GM12878 (cell line): ENCODE results near the gene KCNK4. TPM values are rescaled to one million over a fixed set of nuclear protein-coding genes. Genes with fewer than 3 reads are reported as not detected.

Experiments used
- ATAC-seq: fragments of 200-7000 bp; cut with Tn5 transposase; 3 replicates; pipeline ENCODE4 v1.9.1; 2020; ENCODE audit warnings: mild to moderate bottlenecking, moderate library complexity
- BruUV-seq: library from RNA; stranded (reverse); fragments of 400-500 nt; replicated peaks from 2 replicates; lab custom pipeline; 2021; lab: Mats Ljungman, UMichigan
- CTCF ChIA-PET: fragments of 300-600 bp; sonication (Branson Sonifier 250); formaldehyde crosslinking; extraction: SDS; loops from one replicate; lab custom pipeline; 2021; ENCODE audit warnings: inconsistent platforms; lab: Yijun Ruan, JAX
- POLR2A ChIA-PET: fragments of 350-600 bp; formaldehyde crosslinking; extraction: SDS; loops from one replicate; lab custom pipeline; 2021; ENCODE audit warnings: inconsistent platforms; lab: Charles Lee
- RAD21 ChIA-PET: fragments of 300-600 bp; sonication (Branson Sonifier 250); formaldehyde crosslinking; loops from one replicate; lab custom pipeline; 2023; ENCODE audit warnings: antibody characterized with exemption; ENCODE audit not compliant: unreplicated experiment; lab: Charles Lee
- SMC1A ChIA-PET: fragments of 300-600 bp; sonication (Branson Sonifier 250); formaldehyde crosslinking; loops from one replicate; lab custom pipeline; 2023; ENCODE audit not compliant: unreplicated experiment, uncharacterized antibody; lab: Charles Lee
- DNase-seq: peaks from one replicate; pipeline ENCODE4 v3.0.0-alpha.2; 2011; ENCODE audit warnings: low read depth, low spot score
- FAIRE-seq: peaks from 3 replicates; lab custom pipeline; 2011; peaks lifted over from hg19 to GRCh38; lab: Jason Lieb, UNC
- H2AFZ ChIP-seq: 2 replicates; pipeline ENCODE4 v1.6.0; 2011; ENCODE audit warnings: low read depth, low read length, control low read depth; ENCODE audit not compliant: control insufficient read depth
- H3K27ac ChIP-seq: 2 replicates; pipeline ENCODE4 v1.5.1; 2011; ENCODE audit warnings: control low read depth; ENCODE audit not compliant: control insufficient read depth, insufficient read depth
- H3K27me3 ChIP-seq, 2 experiments: replicated peaks in 1 of 2; 2 replicates each; pipeline versions ENCODE4 v1.6.0 to v1.6.1; 2011; ENCODE audit warnings: low read length in 1 of 2; ENCODE audit not compliant: control insufficient read depth in 2 of 2, insufficient read depth in 2 of 2
- H3K36me3 ChIP-seq, 2 experiments: 2 replicates each; pipeline ENCODE4 v1.5.1; 2011; ENCODE audit warnings: low read length in 1 of 2; ENCODE audit not compliant: control insufficient read depth in 2 of 2, insufficient read depth in 2 of 2
- H3K4me1 ChIP-seq: 2 replicates; pipeline ENCODE4 v1.6.1; 2011; ENCODE audit warnings: mild to moderate bottlenecking, low read length, moderate library complexity, mixed read lengths; ENCODE audit not compliant: control insufficient read depth, insufficient read depth
- H3K4me2 ChIP-seq: 2 replicates; pipeline ENCODE4 v1.6.0; 2011; ENCODE audit warnings: control low read depth; ENCODE audit not compliant: control insufficient read depth, insufficient read depth
- H3K4me3 ChIP-seq: fragments of 200-600 bp; sonication (generic); 2 replicates; pipeline ENCODE4 v1.5.1; 2016
- H3K79me2 ChIP-seq: 2 replicates; pipeline ENCODE4 v1.6.0; 2011; ENCODE audit warnings: low read length; ENCODE audit not compliant: control insufficient read depth, insufficient read depth
- H3K9ac ChIP-seq: 2 replicates; pipeline ENCODE4 v1.8.0; 2011; ENCODE audit warnings: low read length, control low read depth, mixed read lengths; ENCODE audit not compliant: control insufficient read depth, insufficient read depth
- H3K9me3 ChIP-seq: replicated peaks from 3 replicates; pipeline ENCODE4 v1.5.1; 2011; ENCODE audit warnings: mild to moderate bottlenecking, low read length; ENCODE audit not compliant: control insufficient read depth, insufficient read depth
- H4K20me1 ChIP-seq: 2 replicates; pipeline ENCODE4 v1.6.0; 2011; ENCODE audit not compliant: control insufficient read depth, insufficient read depth
- BCL11A ChIP-seq: IDR thresholded peaks from 2 replicates; pipeline ENCODE4 v1.6.1; 2011; ENCODE audit warnings: low read depth, low read length
- CBFB ChIP-seq: IDR thresholded peaks from 2 replicates; pipeline ENCODE4 v1.6.1; 2016; ENCODE audit warnings: antibody characterized with exemption, low read depth
- MLLT1 ChIP-seq: fragments of 450-650 bp; IDR thresholded peaks from 2 replicates; pipeline ENCODE4 v1.6.1; 2016; ENCODE audit warnings: mild to moderate bottlenecking
- MTA2 ChIP-seq: fragments of 450-650 bp; IDR thresholded peaks from 2 replicates; pipeline ENCODE4 v1.6.1; 2016; ENCODE audit warnings: low read depth, mild to moderate bottlenecking, moderate library complexity
- MYB ChIP-seq: fragments of 150-350 bp; IDR thresholded peaks from 2 replicates; pipeline ENCODE4 v1.6.1; 2014; ENCODE audit warnings: mild to moderate bottlenecking, low read depth, low read length, borderline replicate concordance
- MYC ChIP-seq: IDR thresholded peaks from 2 replicates; pipeline ENCODE4 v1.6.1; 2011; ENCODE audit warnings: mild to moderate bottlenecking, low read length, moderate library complexity, inconsistent platforms; ENCODE audit not compliant: insufficient read depth, insufficient replicate concordance, insufficient read length, severe bottlenecking
- NR2C1 ChIP-seq: fragments of 450-650 bp; IDR thresholded peaks from 2 replicates; pipeline ENCODE4 v1.6.1; 2017; ENCODE audit warnings: antibody characterized with exemption, mild to moderate bottlenecking, moderate library complexity
- NR2F1 ChIP-seq: fragments of 450-650 bp; conservative IDR thresholded peaks from 2 replicates; pipeline ENCODE4 v1.6.1; 2017; ENCODE audit warnings: mild to moderate bottlenecking
- RAD51 ChIP-seq: fragments of 450-650 bp; IDR thresholded peaks from 2 replicates; pipeline ENCODE4 v1.6.1; 2016; ENCODE audit warnings: moderate library complexity, mild to moderate bottlenecking, inconsistent platforms
- RUNX3 ChIP-seq: IDR thresholded peaks from 2 replicates; pipeline ENCODE4 v1.6.1; 2012; ENCODE audit warnings: low read length, inconsistent platforms
- SRF ChIP-seq, 2 experiments: IDR thresholded peaks; 2 replicates each; pipeline ENCODE4 v1.6.1; 2011; ENCODE audit warnings: low read depth in 2 of 2, low read length in 2 of 2, mild to moderate bottlenecking in 1 of 2, moderate library complexity in 1 of 2
- ZNF24 ChIP-seq: fragments of 450-650 bp; IDR thresholded peaks from 2 replicates; pipeline ENCODE4 v1.6.1; 2017; ENCODE audit warnings: antibody characterized with exemption, mild to moderate bottlenecking
- ZSCAN29 ChIP-seq: fragments of 450-650 bp; IDR thresholded peaks from 2 replicates; pipeline ENCODE4 v1.6.1; 2017; ENCODE audit warnings: mild to moderate bottlenecking, moderate library complexity
- WGBS: methylation state at CpG from one replicate; pipeline ENCODE4 v1.1.6; 2016; ENCODE audit warnings: low lambda C conversion rate; ENCODE audit not compliant: insufficient replicate concordance, insufficient coverage; ENCODE audit errors: missing lambda C conversion rate; 5-methylcytosine and 5-hydroxymethylcytosine counted together
- in situ Hi-C: fragments of 300-500 bp; cut with MboI; formaldehyde crosslinking; loops from 9 replicates; pipeline ENCODE4 v1.14.3; 2018; ENCODE audit warnings: mixed read lengths
- intact Hi-C: fragments of 100-400 bp; cut with micrococcal nuclease; formaldehyde crosslinking; loops from one replicate; pipeline ENCODE4 v1.14.2; 2022; ENCODE audit not compliant: unreplicated experiment
- polyA plus RNA-seq, 11 experiments: library from polyadenylated mRNA; depleted of rRNA in 4 of 11; unstranded in 6 of 11; stranded (reverse) in 5 of 11; fragments of >200 nt; fragmentation: Nextera tagmentation in 4 of 11; fragmentation: Illumina TruSeq in 1 of 11; extraction: Ambion mirVana in 4 of 11; extraction: Trizol in 1 of 11; gene quantifications; 1 replicate in 1 of 11; 2 replicates in 10 of 11; pipeline versions ENCODE4 v1.2.1 to v1.2.3, GENCODE V29; 2011 to 2016; ENCODE audit warnings: inconsistent platforms in 2 of 11, missing spikeins in 2 of 11, low read depth in 1 of 11
- total RNA-seq, 4 experiments: library from RNA; depleted of rRNA in 3 of 4; stranded (reverse); fragments of >200 nt in 3 of 4; fragmentation: Illumina TruSeq in 1 of 4; extraction: Trizol in 1 of 4; gene quantifications; 2 replicates each; pipeline versions ENCODE4 v1.2.1 to v1.2.3, GENCODE V29; 2013 to 2021
- TF ChIP-seq, protein P1 (sequence below): fragments of 150-350 bp; IDR thresholded peaks from 2 replicates; pipeline ENCODE4 v1.6.1; 2014; ENCODE audit warnings: mild to moderate bottlenecking, low read depth, low read length
- TF ChIP-seq, protein P2 (sequence below): fragments of 450-650 bp; IDR thresholded peaks from 2 replicates; pipeline ENCODE4 v1.6.1; 2017; ENCODE audit warnings: antibody characterized with exemption, mild to moderate bottlenecking, moderate library complexity

The KCNK4 gene
- total and polyA plus RNA-seq, 10 of the 15 experiments (the other 5 are each of a cell fraction or from before 2014, with no cell fraction given): 0.04 TPM; not detected in 9

DNA sequence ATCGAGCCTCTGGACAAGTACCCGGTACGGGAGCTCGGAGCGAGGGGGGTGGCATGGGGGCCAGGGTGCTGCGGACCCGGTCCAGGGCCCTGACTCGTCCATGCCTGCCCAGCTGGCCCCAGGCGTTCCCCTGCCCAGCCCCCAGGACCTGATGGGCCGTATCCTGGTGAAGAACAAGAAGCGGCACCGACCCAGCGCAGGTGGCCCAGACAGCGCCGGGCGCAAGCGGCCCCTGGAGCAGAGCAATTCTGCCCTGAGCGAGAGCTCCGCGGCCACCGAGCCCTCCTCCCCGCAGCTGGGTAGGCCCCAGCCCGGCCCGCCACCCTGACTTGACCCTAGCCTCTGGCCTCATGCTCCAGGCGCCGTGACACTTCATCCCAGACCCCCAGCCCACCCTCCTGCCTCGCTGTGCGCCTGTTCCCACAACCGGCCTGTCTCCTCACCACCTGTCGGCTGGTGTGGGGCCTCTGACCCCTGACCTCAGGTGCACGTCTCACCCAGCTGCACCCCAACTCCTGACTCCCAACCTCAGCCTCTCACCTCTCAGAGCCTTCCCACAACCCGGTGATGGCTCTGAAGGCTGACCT lies 32.1 kb upstream of the KCNK4 start (continued):
- no peak for TF ChIP-seq MYC
- no peak for TF ChIP-seq RAD51
- TF ChIP-seq MLLT1: no peak
- no peak for TF ChIP-seq CBFB
- TF ChIP-seq MYB: no peak

GRCh38 chr11:64259533-64260067 lies 31.5 kb upstream of the KCNK4 start:
- FAIRE-seq (peak; percentile 41), ATAC-seq (peak; percentile 71), DNase-seq (no peak)
- no peaks in the 10 kb centered on the region for H3K27me3 ChIP-seq
- no peaks in the 10 kb centered on the region for H3K79me2 ChIP-seq
- ChIA-PET SMC1A (interaction anchor here (0.5 kb wide), 1 partner anchor 36 kb away, joined by 4 read pairs; no protein-coding TSS in a partner anchor), CTCF (no interaction called here), POLR2A (interaction anchor here (0.8 to 1.9 kb wide), 4 partner anchors 8 to 15 kb away, joined by 3 to 7 read pairs (median 4); partner anchors contain the start of gene PPP1R14B), RAD21 (no interaction called here)
- in situ Hi-C loops: no loop called here
- 11% methylated on average over 4 of the region's 4 CpGs for WGBS
- no peak overlapping the region for H3K4me3 ChIP-seq
- no peak overlapping the region for H3K4me2 ChIP-seq
- H3K36me3 ChIP-seq: peaks cover 0 to 5% of the 10 kb centered on the region in 2 experiments; a peak in 2 of 4 replicates
- H3K9me3 ChIP-seq: no peaks in the 10 kb centered on the region
- no TSS peak for BruUV-seq
- intact Hi-C loops: no loop called here
- no peaks in the 10 kb centered on the region for H4K20me1 ChIP-seq
- H2AFZ ChIP-seq: no peak overlapping the region
- peaks cover 11% of the 10 kb centered on the region for H3K4me1 ChIP-seq
- peak overlapping the region; percentile 17; the same call in 1 of the 2 replicates for H3K27ac ChIP-seq
- no peak overlapping the region for H3K9ac ChIP-seq
- TF ChIP-seq SRF (IDR thresholded peaks at IDR 0.05; ENCODE audit: low read depth in 2 of 2, low read length in 2 of 2) (no peak), RUNX3 (peak; percentile 57), MTA2 (peak; percentile 75), NR2C1 (peak; percentile 95), ZSCAN29 (no peak), NR2F1 (peak; percentile 99), BCL11A (no peak), ZNF24 (no peak)
- TF ChIP-seq, protein P1, sequence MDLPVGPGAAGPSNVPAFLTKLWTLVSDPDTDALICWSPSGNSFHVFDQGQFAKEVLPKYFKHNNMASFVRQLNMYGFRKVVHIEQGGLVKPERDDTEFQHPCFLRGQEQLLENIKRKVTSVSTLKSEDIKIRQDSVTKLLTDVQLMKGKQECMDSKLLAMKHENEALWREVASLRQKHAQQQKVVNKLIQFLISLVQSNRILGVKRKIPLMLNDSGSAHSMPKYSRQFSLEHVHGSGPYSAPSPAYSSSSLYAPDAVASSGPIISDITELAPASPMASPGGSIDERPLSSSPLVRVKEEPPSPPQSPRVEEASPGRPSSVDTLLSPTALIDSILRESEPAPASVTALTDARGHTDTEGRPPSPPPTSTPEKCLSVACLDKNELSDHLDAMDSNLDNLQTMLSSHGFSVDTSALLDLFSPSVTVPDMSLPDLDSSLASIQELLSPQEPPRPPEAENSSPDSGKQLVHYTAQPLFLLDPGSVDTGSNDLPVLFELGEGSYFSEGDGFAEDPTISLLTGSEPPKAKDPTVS: no peak
- TF ChIP-seq, protein P2, sequence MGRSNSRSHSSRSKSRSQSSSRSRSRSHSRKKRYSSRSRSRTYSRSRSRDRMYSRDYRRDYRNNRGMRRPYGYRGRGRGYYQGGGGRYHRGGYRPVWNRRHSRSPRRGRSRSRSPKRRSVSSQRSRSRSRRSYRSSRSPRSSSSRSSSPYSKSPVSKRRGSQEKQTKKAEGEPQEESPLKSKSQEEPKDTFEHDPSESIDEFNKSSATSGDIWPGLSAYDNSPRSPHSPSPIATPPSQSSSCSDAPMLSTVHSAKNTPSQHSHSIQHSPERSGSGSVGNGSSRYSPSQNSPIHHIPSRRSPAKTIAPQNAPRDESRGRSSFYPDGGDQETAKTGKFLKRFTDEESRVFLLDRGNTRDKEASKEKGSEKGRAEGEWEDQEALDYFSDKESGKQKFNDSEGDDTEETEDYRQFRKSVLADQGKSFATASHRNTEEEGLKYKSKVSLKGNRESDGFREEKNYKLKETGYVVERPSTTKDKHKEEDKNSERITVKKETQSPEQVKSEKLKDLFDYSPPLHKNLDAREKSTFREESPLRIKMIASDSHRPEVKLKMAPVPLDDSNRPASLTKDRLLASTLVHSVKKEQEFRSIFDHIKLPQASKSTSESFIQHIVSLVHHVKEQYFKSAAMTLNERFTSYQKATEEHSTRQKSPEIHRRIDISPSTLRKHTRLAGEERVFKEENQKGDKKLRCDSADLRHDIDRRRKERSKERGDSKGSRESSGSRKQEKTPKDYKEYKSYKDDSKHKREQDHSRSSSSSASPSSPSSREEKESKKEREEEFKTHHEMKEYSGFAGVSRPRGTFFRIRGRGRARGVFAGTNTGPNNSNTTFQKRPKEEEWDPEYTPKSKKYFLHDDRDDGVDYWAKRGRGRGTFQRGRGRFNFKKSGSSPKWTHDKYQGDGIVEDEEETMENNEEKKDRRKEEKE: no peak
